ENCODE measurements around the gene CCDC92.
"Not testable (repeated sequence)": the region's sequence is repeated elsewhere in the genome, so short reads cannot be mapped to it uniquely, and the experiment has no call there.

The CCDC92 gene

DNA sequence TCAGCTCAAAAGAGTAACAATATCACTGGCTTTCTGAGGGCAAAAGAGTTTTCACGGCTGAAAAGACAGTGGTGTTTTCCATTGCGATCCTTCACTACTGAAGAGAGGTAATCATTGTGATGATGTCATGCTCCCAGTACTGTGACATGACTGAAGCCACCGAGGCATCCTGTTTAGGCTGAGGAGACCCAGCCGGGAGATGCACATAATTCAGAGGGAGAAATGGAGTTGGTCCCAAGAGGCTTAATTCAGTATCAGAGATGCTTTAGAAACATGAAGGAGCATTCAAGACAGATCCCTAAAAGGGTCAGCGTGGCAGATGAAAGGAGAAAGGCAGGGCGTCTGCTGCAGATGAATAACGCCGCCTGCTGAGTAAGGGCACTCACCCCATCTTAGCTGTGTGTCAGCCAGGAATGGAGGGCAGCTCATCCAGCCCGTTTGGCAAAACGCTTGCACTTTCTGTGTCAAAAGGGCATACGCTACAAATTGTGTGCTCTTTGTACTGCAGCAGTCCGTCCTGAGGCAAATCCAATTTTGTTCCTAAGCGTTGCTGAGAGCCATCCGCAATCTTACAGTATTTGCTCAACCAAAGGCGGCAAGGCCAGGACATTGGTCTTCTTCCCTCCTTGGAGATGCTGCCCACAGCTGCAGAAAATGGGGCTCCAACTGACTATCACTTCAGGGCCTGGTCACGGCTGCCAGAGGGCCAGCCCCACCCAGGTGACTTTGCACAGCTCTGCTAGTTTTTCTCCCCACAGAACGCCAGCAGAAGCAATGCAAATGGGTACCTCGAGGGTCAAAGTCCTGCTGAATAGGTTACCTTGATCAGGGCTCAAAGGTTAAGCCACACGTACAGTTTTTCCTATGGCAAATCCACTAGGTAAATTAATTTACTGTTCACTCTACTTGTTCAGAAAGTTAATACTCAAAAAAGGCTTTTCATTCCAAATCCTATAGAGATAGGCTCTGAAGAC, 23.5 kb downstream of the CCDC92 start:
- DNase-seq (ENCODE audit: low read depth): no peak

DNA sequence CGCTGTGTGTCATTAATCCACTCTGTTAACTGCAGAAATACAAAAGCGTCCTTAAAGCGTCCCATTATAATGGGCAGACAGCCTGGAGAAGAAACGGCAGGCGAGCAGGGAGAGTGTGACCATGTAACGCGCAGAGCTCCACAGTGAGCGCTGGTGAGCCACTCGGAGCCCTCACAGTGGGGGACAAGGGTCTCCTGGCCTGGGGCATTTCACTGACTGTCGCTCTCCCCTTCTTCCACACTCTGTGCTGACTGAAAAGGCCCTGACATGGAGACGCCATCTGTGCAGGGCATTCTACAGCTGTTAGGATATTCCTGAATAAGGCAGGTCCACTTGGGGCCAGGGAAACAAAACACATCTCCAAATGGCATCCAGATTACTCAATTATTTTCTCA, 24.2 kb downstream of the CCDC92 start:
- no peak for DNase-seq (ENCODE audit: low read depth)

DNA sequence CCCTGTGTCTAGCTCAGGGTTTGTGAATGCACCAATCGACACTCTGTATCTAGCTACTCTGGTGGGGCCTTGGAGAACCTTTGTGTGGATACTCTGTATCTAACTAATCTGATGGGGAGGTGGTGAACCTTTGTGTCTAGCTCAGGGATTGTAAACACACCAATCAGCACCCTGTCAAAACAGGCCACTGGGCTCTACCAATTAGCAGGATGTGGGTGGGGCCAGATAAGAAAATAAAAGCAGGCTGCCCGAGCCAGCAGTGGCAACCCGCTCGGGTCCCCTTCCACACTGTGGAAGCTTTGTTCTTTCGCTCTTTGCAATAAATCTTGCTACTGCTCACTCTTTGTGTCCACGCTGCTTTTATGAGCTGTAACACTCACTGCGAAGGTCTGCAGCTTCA, 25.1 kb downstream of the CCDC92 start:
- DNase-seq (ENCODE audit: low read depth): not testable (repeated sequence)

GRCh38 chr12:123946516-123947505, 25.8 kb downstream of the CCDC92 start:
- not testable (repeated sequence) for DNase-seq (ENCODE audit: low read depth)

GRCh38 chr12:123946152-123946515, 26.5 kb downstream of the CCDC92 start:
- no peak for DNase-seq (ENCODE audit: low read depth)

- DNase-seq (ENCODE audit: low read depth): no peak
Observed at GRCh38 chr12:123945287-123946151, 27.1 kb downstream of the CCDC92 start.

DNA sequence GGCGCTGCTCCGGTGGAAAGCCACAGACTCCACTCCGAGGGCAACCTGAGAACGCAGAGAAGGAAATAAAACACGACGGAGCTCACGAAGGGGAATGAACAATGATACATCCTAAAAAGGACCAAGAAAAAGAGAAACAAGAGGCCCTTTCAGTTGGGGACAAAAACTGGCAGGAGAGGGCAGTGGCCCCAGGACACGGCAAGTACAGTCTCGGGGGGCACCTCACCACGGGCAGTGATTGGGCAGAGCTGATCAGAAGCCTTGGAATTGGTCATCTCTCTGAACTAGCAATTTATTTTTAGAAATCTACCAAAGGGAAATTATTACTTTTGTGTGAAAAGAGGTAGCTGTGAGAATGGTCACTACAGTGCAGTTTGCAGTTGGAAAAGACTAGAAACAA, 27.9 kb downstream of the CCDC92 start:
- DNase-seq (ENCODE audit: low read depth): no peak

GRCh38 chr12:123943816-123944215, 28.8 kb downstream of the CCDC92 start:
- no peak for DNase-seq (ENCODE audit: low read depth)

DNA sequence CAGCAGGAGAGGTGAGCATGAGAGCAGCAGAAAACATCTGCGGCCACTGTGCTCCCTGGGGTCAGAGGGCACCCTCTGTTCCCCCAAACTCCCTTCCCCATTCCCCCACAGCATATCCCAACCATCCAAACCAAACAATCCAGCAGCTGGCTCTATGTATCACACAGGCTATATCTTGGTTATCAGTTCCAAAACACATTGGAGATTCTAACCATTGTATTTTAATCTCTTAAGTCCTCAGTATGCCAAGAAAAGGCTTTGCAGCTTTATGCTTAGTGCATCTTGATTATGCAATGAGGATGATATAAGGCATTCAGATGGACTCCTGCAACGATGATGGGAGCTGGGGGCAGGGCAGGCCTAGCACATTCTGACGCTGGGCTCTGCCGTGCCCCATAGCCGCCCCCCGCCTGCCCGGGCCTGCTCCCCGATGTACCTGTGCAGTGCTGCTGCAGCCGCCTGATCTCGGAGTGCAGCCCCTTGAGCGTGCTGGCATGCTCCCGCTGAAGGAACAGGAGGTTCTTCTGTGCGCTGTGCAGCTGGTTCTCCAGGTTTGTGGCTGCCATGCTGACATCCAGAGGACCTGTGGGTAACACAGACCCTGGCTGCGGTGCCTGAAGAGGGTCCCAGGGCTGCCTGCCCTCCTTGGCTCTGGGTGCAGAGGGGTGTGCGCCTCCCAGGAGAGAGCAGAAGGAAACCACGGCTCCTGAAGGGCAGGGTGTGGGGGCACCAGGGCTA, 29.6 kb downstream of the CCDC92 start:
- DNase-seq (ENCODE audit: low read depth): no peak

GRCh38 chr12:123942238-123942653, 30.4 kb downstream of the CCDC92 start:
- DNase-seq (ENCODE audit: low read depth): peak; percentile 26

DNA sequence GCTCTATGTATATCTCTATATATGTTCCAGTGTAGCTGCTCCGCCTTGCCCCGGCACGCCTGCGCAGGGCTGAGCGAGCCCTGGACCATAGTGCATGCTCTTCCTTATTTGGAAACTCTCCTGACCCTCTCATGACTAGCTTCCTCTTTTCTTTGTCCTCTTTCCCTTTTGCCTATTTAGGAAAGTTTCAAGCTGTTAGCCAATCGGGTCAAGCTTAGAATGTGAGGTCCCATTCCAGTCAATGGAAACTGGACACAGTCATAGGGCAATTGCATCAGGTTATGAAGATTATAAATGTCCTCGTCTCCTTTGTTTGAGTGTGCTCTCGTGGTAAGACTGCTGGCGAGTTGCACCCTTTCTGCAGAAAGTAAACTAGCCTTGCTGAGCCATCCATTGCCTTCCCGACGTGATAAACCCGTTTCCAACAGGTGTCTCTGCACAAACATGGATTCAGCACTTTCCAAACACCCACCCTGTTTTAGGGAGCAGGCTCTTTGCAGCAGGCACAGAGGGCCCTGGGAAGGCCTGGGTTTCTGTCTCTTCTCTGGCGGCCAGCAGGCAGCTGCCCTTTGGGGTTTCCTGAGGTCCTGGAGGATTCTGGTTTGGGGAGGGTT, 30.9 kb downstream of the CCDC92 start:
- DNase-seq (ENCODE audit: low read depth): no peak

DNA sequence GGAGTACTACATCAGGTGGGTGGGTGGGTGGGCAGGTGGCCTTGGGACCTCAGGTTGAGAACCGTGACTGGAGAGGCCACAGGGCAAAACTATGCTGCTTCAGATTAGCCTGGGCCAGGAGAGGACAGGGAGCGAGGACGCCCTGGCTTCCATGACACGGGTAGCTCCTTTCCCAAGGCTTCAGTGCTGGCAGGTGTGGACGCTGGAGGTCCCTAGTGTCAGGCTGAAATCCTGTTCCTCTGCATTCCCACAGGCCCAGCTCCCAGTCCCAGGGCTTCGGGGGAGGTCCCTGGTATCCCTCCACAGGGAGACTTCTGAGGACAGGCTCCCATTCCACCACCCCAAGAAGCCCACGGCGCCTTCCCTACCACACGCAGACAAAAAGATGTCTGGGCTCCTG, 31.6 kb downstream of the CCDC92 start:
- DNase-seq (ENCODE audit: low read depth): no peak

DNA sequence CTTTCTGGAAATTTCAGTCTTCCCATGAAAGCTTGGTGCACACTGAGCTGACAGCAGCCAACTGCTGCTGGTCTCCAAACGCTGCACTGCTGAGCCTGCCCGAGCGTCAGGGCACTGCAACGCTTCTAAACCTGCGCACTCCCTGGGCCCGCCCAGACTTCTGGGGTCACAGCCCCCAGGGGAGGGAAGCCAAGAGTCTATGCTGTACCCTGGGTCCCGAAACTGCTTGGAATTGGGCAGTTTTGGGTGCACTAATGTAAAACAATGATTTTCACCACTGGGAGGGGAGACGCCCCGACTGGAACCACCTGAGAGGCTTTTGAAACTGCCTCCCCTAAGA, 32.0 kb downstream of the CCDC92 start:
- no peak for DNase-seq (ENCODE audit: low read depth)

DNA sequence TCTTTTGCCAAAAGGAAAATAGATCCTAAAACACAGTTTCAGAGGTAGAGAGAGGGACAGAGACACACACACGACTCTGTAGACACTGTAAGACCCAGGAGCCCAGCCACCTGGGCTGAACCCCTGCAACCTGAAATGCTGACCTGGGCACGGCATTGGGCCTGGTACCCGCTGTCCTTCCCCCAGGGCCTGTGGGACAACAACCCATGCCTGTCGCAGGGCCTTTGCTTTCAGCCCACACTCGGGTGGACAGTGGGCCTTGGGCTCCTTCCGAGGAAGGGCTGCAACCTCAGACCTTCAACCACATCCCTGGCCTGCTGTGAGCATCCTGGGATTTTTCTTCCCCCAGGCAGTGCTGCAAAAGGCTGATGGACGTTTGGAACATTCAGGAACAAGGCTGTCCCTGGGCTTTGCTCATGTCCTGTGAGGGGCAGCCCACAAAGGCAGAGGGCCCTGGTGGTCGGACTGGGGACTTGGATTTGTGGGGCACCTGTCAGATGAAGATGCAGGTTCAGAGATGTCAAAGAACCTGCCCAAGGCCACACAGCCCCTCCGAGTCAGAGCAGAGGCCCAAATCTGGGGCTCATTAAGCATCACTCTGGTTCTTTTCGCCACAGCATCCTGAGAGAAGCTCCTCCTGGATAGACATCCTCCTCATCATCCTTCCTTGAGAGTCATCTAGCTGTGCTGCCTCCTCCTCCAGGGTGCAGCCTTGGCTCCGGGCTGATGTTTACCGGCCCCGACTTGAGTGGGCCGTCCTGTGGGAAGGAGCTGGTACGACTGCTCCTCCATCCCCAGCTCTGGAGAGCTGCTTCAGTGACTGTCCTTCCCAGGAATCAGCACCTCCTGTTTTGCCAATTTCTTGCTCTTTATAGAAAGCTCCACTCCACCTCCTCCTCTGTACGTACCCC, 32.7 kb downstream of the CCDC92 start:
- no peak for DNase-seq (ENCODE audit: low read depth)

- no peak for DNase-seq (ENCODE audit: low read depth)
Observed at GRCh38 chr12:123938679-123939480, 33.8 kb downstream of the CCDC92 start.

DNA sequence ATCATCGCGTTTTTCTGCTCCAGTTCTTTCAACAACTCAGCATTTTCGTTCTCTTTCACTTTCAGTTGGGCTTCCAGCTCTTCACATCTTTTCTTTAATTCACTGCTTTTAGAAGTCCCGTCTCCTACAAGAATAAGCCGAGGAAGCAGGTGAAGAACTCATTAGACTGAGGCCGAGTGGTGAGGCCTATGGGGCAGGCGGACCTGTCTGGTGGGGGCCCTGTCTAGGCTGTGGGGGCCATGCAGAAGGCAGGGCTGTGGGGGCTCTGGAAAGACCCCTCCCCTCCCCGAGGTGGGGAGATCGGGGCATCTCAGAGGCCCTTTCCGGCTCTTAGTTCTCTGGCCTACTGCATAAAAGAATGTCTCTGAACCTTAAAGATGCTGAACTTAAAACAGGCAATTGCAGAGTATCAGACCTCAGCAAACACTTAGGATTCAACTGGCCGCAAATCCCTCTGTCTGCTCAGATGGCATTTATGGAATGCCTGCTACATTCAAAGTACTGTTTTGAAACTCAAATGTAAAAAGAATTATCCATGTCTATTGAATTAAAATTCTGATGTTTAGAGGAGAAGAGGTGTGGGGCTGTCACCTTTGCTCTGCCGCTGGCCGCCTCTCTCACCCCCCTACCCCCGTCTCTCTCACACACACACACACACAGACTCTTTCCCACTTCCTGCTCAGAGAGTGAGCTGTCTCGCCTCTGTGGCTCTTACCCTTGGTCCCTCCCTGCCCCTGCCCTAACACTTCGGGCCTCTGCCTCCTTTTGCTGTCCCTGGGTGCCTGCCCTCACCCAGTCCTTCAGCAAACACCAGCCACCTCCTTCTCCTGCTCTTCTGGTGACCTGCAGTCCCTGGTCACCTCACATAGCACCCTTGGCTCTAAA, 34.7 kb downstream of the CCDC92 start:
- DNase-seq (ENCODE audit: low read depth): no peak

DNA sequence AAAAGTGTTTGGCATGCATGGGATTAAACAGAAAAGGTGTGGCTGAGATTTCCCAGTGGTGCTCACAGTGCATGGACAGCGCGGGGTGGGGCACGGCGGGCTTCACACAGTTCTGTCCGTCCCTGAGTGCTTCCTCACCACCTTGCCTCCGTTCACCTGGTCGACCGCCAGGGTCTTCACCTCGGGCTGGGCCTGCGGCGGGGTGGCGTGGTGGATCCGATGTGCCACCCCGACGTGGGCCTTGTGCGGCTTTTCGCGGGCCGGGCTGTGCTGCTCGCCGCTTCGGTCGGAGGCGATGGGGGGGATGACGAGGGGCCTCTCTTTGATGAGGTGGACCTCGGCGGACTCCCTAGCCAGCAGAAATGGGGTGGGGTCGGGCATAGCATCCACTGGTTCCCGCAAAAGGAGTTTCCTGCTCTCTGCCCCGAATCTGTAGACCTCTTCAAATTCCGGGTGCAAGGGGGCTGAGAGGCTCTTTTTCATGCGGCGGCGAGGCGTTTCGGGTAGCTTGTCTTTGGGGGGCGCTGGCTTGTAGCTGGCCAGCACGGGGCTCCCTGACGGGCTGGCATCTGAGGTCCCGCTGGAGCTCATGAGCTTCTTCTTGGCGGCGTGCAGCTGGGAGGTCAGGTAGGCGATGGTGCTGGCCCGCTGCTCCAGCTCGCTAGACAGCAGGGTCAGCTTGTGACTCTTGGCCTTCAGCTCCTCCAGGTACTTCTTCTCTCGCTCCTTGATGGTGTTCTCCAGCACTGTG, 35.5 kb downstream of the CCDC92 start:
- no peak for DNase-seq (ENCODE audit: low read depth)

All from HS-27A (cell line).